BJ (cell line): ENCODE results near the gene ITPKB. TPM values are rescaled to one million over a fixed set of nuclear protein-coding genes. Genes with fewer than 3 reads are reported as not detected.

Experiments used
- CTCF ChIA-PET: fragments of 350-600 bp; formaldehyde crosslinking; extraction: SDS; loops from one replicate; lab custom pipeline; 2021; ENCODE audit warnings: antibody characterized with exemption, inconsistent platforms; lab: Yijun Ruan, JAX
- POLR2A ChIA-PET: fragments of 300-600 bp; sonication (Branson Sonifier 250); formaldehyde crosslinking; extraction: SDS; loops from one replicate; lab custom pipeline; 2021; ENCODE audit warnings: antibody characterized with exemption; lab: Charles Lee
- DNase-seq: peaks from one replicate; pipeline ENCODE4 v3.0.0-alpha.2; 2011; ENCODE audit warnings: low read depth
- H3K27me3 ChIP-seq: 2 replicates; pipeline ENCODE4 v1.6.0; 2011; ENCODE audit warnings: low read length; ENCODE audit not compliant: control insufficient read depth, insufficient read depth
- H3K36me3 ChIP-seq: 2 replicates; pipeline ENCODE4 v1.5.1; 2011; ENCODE audit warnings: low read length; ENCODE audit not compliant: control insufficient read depth, insufficient read depth
- H3K4me3 ChIP-seq: 2 replicates; pipeline ENCODE4 v1.5.1; 2011; ENCODE audit warnings: low read depth, mild to moderate bottlenecking, control low read depth, low read length
- polyA plus RNA-seq: library from polyadenylated mRNA; depleted of rRNA; stranded (reverse); fragments of >200 nt; gene quantifications from 2 replicates; pipeline ENCODE4 v1.2.3, GENCODE V29; 2011
- TF ChIP-seq, protein P1 (sequence below): IDR thresholded peaks from 2 replicates; pipeline ENCODE4 v1.5.1; 2011; ENCODE audit warnings: low read depth, mild to moderate bottlenecking, control low read depth, inconsistent platforms, low read length, moderate library complexity; ENCODE audit not compliant: insufficient read depth

Gene ITPKB
- polyA plus RNA-seq, 1 experiment, result 1.4 TPM

DNA sequence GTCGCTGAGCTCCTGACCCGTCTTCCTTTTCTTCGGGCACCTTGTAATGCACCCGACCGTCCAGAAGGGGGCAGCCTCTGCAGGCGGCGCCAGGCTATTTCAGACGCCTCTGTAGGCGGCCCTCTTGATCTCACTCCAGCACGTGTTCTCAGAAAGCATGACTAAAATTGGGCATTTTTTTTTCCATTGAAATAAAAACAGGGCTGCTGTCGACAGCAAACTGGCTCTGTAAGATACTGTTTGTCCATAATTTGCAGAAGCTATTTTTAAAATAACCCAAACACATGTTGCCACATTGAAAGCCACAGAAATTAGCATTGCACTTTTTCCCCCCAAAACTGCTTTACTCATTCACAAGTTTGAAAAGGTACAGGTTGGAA lies 112.5 kb downstream of the ITPKB start:
- TF ChIP-seq, protein P1, sequence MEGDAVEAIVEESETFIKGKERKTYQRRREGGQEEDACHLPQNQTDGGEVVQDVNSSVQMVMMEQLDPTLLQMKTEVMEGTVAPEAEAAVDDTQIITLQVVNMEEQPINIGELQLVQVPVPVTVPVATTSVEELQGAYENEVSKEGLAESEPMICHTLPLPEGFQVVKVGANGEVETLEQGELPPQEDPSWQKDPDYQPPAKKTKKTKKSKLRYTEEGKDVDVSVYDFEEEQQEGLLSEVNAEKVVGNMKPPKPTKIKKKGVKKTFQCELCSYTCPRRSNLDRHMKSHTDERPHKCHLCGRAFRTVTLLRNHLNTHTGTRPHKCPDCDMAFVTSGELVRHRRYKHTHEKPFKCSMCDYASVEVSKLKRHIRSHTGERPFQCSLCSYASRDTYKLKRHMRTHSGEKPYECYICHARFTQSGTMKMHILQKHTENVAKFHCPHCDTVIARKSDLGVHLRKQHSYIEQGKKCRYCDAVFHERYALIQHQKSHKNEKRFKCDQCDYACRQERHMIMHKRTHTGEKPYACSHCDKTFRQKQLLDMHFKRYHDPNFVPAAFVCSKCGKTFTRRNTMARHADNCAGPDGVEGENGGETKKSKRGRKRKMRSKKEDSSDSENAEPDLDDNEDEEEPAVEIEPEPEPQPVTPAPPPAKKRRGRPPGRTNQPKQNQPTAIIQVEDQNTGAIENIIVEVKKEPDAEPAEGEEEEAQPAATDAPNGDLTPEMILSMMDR, result peak; percentile 97
- H3K27me3 ChIP-seq, result peaks cover 1% of the 10 kb centered on the region; the same call in 1 of the 2 replicates
- CTCF ChIA-PET, result interaction anchor here (0.6 to 3.4 kb wide), 32 partner anchors 8 to 815 kb away, joined by 3 to 24 read pairs (median 4); no protein-coding TSS in a partner anchor
- no peaks in the 10 kb centered on the region for H3K36me3 ChIP-seq
- DNase-seq, result no peak
- H3K4me3 ChIP-seq, result no peak overlapping the region
- POLR2A ChIA-PET, result no interaction called here

DNA sequence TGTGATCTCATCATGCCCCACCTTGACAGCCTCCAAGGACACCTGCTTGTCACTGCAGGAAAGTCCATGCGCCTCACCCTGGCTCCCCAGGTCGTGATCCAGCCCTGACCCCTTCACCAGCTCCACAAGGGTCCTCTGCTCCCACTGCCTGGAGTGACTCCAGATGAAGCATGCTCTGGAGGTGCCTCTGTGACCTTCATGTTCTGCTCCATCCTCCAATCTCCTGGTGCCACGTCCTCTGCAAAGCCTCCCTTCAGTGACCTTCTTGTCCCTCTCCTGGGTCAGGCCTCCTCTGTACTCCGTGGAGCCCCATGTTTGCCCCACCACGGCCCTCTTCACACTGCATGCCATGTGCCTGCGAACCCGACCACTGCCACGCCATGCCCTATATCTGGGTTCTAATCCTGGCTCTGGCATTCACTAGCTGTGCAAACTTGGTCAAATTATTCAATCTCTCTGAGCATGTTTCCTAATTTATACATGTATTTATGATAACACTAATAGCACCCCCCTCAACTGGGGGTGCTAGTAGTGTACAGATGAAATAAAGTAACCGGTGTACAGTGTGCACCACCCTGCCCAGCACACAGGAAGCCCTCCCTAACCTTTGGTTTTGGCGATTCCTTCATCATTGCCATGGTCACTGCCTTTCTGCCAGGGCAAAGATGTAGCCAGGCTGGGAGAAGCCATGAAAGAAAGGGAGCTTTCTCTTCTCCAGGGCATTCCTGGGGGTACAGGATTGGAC lies 113.1 kb downstream of the ITPKB start:
- DNase-seq, result no peak
- POLR2A ChIA-PET, result no interaction called here
- no peak overlapping the region for H3K4me3 ChIP-seq

DNA sequence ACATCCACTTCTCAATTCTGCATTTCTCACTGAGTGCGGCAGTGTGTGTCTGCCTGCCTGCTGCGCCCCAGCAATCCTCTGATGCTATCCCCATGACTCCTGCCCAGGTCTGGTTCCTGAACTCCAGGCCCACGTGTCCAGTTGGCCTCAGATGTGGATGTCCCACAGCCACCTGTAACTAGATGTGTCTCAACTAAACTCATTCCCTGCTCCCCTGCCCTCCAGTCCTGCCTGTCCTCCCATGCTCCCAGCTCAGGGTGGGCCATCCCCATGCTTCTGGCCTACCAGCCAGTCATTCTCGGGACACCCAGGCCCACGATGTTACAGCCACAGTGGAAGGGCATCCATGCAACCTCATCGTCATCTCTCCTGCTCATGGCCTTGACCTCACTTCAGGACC lies 113.8 kb downstream of the ITPKB start:
- Histone ChIP-seq H3K27me3 (peaks cover 1% of the 10 kb centered on the region; the same call in 1 of the 2 replicates), H3K36me3 (no peaks in the 10 kb centered on the region), H3K4me3 (no peak overlapping the region)
- TF ChIP-seq, protein P1, result no peak
- no peak for DNase-seq
- ChIA-PET CTCF (interaction anchor here (1.2 to 3.4 kb wide), 6 partner anchors 9 to 201 kb away, joined by 3 to 24 read pairs (median 12); no protein-coding TSS in a partner anchor), POLR2A (no interaction called here)

More for the DNA sequence above, 113.1 kb downstream of the ITPKB start:
- TF ChIP-seq, protein P1, result no peak
- CTCF ChIA-PET, result interaction anchor here (0.6 to 3.4 kb wide), 32 partner anchors 8 to 815 kb away, joined by 3 to 24 read pairs (median 4); no protein-coding TSS in a partner anchor
- H3K27me3 ChIP-seq, result peaks cover 1% of the 10 kb centered on the region; the same call in 1 of the 2 replicates
- H3K36me3 ChIP-seq, result no peaks in the 10 kb centered on the region

DNA sequence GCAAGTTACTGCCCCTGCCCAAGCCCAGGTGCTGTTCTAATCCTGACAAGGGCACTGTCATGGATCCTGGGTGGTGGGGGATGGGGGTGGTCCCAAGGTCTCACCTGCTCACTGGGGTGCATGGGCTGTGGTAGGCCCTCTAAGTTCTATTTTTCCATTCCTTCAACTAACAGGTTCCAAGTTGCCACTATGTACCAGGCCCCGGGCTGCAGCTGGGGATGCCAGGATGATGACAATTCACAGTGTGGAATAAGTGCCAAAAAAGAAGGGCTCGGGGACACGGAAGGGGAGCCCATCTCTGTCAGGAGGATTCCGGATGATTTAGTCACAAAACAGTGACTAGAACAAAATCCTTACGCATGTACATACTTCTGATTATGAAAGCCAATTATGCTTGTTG lies 114.6 kb downstream of the ITPKB start:
- Histone ChIP-seq H3K27me3 (no peaks in the 10 kb centered on the region; the same call in 1 of the 2 replicates), H3K36me3 (no peaks in the 10 kb centered on the region), H3K4me3 (no peak overlapping the region)
- ChIA-PET CTCF (interaction anchor here (0.6 to 3.4 kb wide), 7 partner anchors 10 to 204 kb away, joined by 3 to 24 read pairs (median 6); no protein-coding TSS in a partner anchor), POLR2A (interaction anchor here (0.7 kb wide), 1 partner anchor 80 kb away, joined by 18 read pairs; no protein-coding TSS in a partner anchor)
- peak; percentile 46 for DNase-seq
- TF ChIP-seq, protein P1, result no peak

DNA sequence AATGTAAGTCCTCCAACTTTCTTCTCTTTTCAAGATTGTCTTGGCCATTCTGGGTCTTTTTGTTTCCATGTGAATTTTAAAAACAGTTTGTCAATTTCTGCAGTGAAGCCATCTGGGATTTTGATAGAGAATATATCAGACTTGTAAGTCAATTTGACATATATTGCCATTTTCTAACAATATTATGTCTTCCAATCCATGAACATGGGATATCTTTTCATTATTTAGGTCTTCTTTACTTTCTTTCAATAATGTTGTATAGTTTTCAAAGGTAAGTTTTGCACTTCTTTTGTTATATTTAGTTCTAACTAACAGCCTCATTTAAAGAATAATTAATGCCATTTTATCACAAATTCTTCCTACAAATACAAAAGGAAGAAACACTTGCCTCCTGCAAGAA lies 117.1 kb downstream of the ITPKB start:
- TF ChIP-seq, protein P1, result no peak
- ChIA-PET CTCF (no interaction called here), POLR2A (no interaction called here)
- no peaks in the 10 kb centered on the region for H3K36me3 ChIP-seq
- H3K4me3 ChIP-seq, result no peak overlapping the region
- H3K27me3 ChIP-seq, result peaks cover 6% of the 10 kb centered on the region
- DNase-seq, result no peak
